Panc1 (cell line): Measurements from ENCODE around the gene PSMB4. TPM values are rescaled to one million over a fixed set of nuclear protein-coding genes. Genes with fewer than 3 reads are reported as not detected.
"Not testable (repeated sequence)": the region's sequence is repeated elsewhere in the genome, so short reads cannot be mapped to it uniquely, and the experiment has no call there.

ENCODE experiments used
- ATAC-seq: fragments of 200-7000 bp; cut with Tn5 transposase; 2 replicates; pipeline ENCODE4 v1.9.1; 2020; ENCODE audit warnings: mild to moderate bottlenecking, moderate library complexity
- BruUV-seq: library from RNA; stranded (reverse); fragments of 400-500 nt; replicated peaks from 2 replicates; lab custom pipeline; 2021; lab: Mats Ljungman, UMichigan
- CTCF ChIA-PET: fragments of 300-600 bp; sonication (Branson Sonifier 250); formaldehyde crosslinking; loops from one replicate; lab custom pipeline; 2022; ENCODE audit warnings: antibody characterized with exemption; lab: Charles Lee
- POLR2A ChIA-PET: fragments of 300-600 bp; sonication (Branson Sonifier 250); formaldehyde crosslinking; loops from one replicate; lab custom pipeline; 2022; ENCODE audit warnings: antibody characterized with exemption; lab: Charles Lee
- DNase-seq: peaks from one replicate; pipeline ENCODE4 v3.0.0-alpha.2; 2010; ENCODE audit warnings: low read depth, low spot score
- H3K27ac ChIP-seq: 2 replicates; pipeline ENCODE4 v1.5.1; 2011; ENCODE audit warnings: mild to moderate bottlenecking, low read length, inconsistent platforms
- H3K27me3 ChIP-seq: fragments of 200-500 bp; sonication (Bioruptor generic); 2 replicates; pipeline ENCODE4 v1.6.0; 2014; ENCODE audit warnings: low read length, inconsistent platforms; ENCODE audit not compliant: control insufficient read depth, insufficient read depth
- H3K36me3 ChIP-seq: fragments of 200-500 bp; sonication (Bioruptor generic); 2 replicates; pipeline ENCODE4 v1.5.1; 2014; ENCODE audit warnings: inconsistent platforms, mild to moderate bottlenecking, low read length, moderate library complexity; ENCODE audit not compliant: control insufficient read depth, insufficient read depth
- H3K4me1 ChIP-seq: 2 replicates; pipeline ENCODE4 v1.5.1; 2011; ENCODE audit warnings: inconsistent platforms, mild to moderate bottlenecking, low read length, moderate library complexity; ENCODE audit not compliant: control insufficient read depth, insufficient read depth
- H3K4me3 ChIP-seq, 2 experiments: 2 replicates each; pipeline ENCODE4 v1.5.1; 2011 to 2012; ENCODE audit warnings: low read depth in 2 of 2, low read length in 2 of 2, mild to moderate bottlenecking in 2 of 2, inconsistent platforms in 1 of 2, moderate library complexity in 1 of 2
- H3K9me3 ChIP-seq: fragments of 200-500 bp; sonication (Bioruptor generic); 2 replicates; pipeline ENCODE4 v1.5.1; 2014; ENCODE audit warnings: low read depth, mild to moderate bottlenecking, inconsistent platforms, low read length, moderate library complexity; ENCODE audit not compliant: control insufficient read depth, insufficient read depth
- CTCF ChIP-seq: fragments of 450-650 bp; IDR thresholded peaks from 2 replicates; pipeline ENCODE4 v1.5.1; 2017; ENCODE audit warnings: mild to moderate bottlenecking
- POLR2AphosphoS5 ChIP-seq: IDR thresholded peaks from 2 replicates; pipeline ENCODE4 v1.6.1; 2012; ENCODE audit warnings: mild to moderate bottlenecking, low read depth, low read length, moderate library complexity
- SIN3A ChIP-seq: IDR thresholded peaks from 2 replicates; pipeline ENCODE4 v1.6.1; 2012; ENCODE audit warnings: low read depth, mild to moderate bottlenecking, low read length, moderate library complexity, borderline replicate concordance; ENCODE audit not compliant: insufficient read depth
- TCF7L2 ChIP-seq: IDR thresholded peaks from 2 replicates; pipeline ENCODE4 v1.6.1; 2011; ENCODE audit warnings: mild to moderate bottlenecking, low read depth, low read length, inconsistent platforms
- in situ Hi-C: cut with HindIII; loops from 2 replicates; pipeline ENCODE4 v1.10.0; 2016; ENCODE audit warnings: low sequenced_read_pairs, low pct_unique_long_range_greater_than_20kb
- intact Hi-C: fragments of 100-400 bp; cut with micrococcal nuclease; formaldehyde crosslinking; loops from one replicate; pipeline ENCODE4 v1.10.0; 2022; ENCODE audit not compliant: unreplicated experiment
- total RNA-seq: library from RNA; stranded (reverse); gene quantifications from one replicate; pipeline ENCODE4 v1.2.1, GENCODE V29; 2021; ENCODE audit not compliant: unreplicated experiment
- TF ChIP-seq, protein P1 (sequence below), 2 experiments: IDR thresholded peaks; 2 replicates each; pipeline ENCODE4 v1.6.1; 2011 to 2012; ENCODE audit warnings: low read depth in 2 of 2, control low read depth in 1 of 2, low read length in 1 of 2, mild to moderate bottlenecking in 1 of 2, moderate library complexity in 1 of 2; ENCODE audit not compliant: insufficient read depth in 1 of 2

The PSMB4 gene
- total RNA-seq, 1 experiment from 2014 or later = 412 TPM

- no TSS peak for BruUV-seq
- Histone ChIP-seq H3K4me3 (no peak overlapping the region), H3K4me1 (no peaks in the 10 kb centered on the region), H3K9me3 (no peaks in the 10 kb centered on the region), H3K27ac (no peak overlapping the region), H3K36me3 (no peaks in the 10 kb centered on the region), H3K27me3 (no peaks in the 10 kb centered on the region)
- DNase-seq (no peak), ATAC-seq (no peak)
- in situ Hi-C loops (no loop called here), intact Hi-C loops (no loop called here)
- POLR2A ChIA-PET = interaction anchor here (0.5 to 0.7 kb wide), 3 partner anchors 19 to 285 kb away, joined by 3 read pairs; no protein-coding TSS in a partner anchor
- CTCF ChIA-PET = interaction anchor here (0.7 kb wide), 2 partner anchors 107 to 134 kb away, joined by 3 read pairs; no protein-coding TSS in a partner anchor
- no peak for TF ChIP-seq CTCF
- TF ChIP-seq TCF7L2 = no peak
- no peak for TF ChIP-seq POLR2AphosphoS5
- TF ChIP-seq SIN3A = no peak
- TF ChIP-seq, protein P1, sequence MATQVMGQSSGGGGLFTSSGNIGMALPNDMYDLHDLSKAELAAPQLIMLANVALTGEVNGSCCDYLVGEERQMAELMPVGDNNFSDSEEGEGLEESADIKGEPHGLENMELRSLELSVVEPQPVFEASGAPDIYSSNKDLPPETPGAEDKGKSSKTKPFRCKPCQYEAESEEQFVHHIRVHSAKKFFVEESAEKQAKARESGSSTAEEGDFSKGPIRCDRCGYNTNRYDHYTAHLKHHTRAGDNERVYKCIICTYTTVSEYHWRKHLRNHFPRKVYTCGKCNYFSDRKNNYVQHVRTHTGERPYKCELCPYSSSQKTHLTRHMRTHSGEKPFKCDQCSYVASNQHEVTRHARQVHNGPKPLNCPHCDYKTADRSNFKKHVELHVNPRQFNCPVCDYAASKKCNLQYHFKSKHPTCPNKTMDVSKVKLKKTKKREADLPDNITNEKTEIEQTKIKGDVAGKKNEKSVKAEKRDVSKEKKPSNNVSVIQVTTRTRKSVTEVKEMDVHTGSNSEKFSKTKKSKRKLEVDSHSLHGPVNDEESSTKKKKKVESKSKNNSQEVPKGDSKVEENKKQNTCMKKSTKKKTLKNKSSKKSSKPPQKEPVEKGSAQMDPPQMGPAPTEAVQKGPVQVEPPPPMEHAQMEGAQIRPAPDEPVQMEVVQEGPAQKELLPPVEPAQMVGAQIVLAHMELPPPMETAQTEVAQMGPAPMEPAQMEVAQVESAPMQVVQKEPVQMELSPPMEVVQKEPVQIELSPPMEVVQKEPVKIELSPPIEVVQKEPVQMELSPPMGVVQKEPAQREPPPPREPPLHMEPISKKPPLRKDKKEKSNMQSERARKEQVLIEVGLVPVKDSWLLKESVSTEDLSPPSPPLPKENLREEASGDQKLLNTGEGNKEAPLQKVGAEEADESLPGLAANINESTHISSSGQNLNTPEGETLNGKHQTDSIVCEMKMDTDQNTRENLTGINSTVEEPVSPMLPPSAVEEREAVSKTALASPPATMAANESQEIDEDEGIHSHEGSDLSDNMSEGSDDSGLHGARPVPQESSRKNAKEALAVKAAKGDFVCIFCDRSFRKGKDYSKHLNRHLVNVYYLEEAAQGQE (IDR thresholded peaks at IDR 0.05; ENCODE audit: insufficient read depth in 1 of 2, low read depth in 2 of 2, low read length in 1 of 2) = no peak
Measured at GRCh38 chr1:151435174-151435573, 35.8 kb downstream of the PSMB4 start.

- DNase-seq (no peak), ATAC-seq (no peak)
- Histone ChIP-seq H3K4me3 (no peak overlapping the region), H3K27me3 (no peaks in the 10 kb centered on the region), H3K27ac (no peak overlapping the region), H3K4me1 (no peaks in the 10 kb centered on the region), H3K36me3 (no peaks in the 10 kb centered on the region; the same call in 1 of the 2 replicates), H3K9me3 (no peaks in the 10 kb centered on the region)
- intact Hi-C loops (no loop called here), in situ Hi-C loops (no loop called here)
- TF ChIP-seq TCF7L2 (no peak), CTCF (no peak), SIN3A (no peak), POLR2AphosphoS5 (no peak)
- TF ChIP-seq, protein P1 (IDR thresholded peaks at IDR 0.05; ENCODE audit: insufficient read depth in 1 of 2, low read depth in 2 of 2, low read length in 1 of 2) = no peak
- ChIA-PET CTCF (interaction anchor here (0.6 kb wide), 1 partner anchor 136 kb away, joined by 3 read pairs; no protein-coding TSS in a partner anchor), POLR2A (interaction anchor here (0.6 kb wide), 1 partner anchor 102 kb away, joined by 3 read pairs; no protein-coding TSS in a partner anchor)
- BruUV-seq = no TSS peak
Measured at GRCh38 chr1:151436985-151437384, 37.6 kb downstream of the PSMB4 start.

GRCh38 chr1:151437396-151437795 lies 38.0 kb downstream of the PSMB4 start:
- CTCF ChIA-PET = interaction anchor here (0.6 kb wide), 1 partner anchor 136 kb away, joined by 3 read pairs; no protein-coding TSS in a partner anchor
- ATAC-seq, intact Hi-C loops, BruUV-seq, H3K4me3 ChIP-seq, POLR2A ChIA-PET, H3K4me1 ChIP-seq, DNase-seq, H3K27ac ChIP-seq, H3K27me3 ChIP-seq, in situ Hi-C loops, H3K36me3 ChIP-seq, H3K9me3 ChIP-seq: not testable (repeated sequence)
